GM23338 (cell line): ENCODE data around the gene POLD4. TPM values are rescaled to one million over a fixed set of nuclear protein-coding genes. Genes with fewer than 3 reads are reported as not detected.
A peak's percentile ranks its signal among the peaks of the same experiment; 100 is the strongest.

Source experiments
- ATAC-seq: fragments of 200-7000 bp; cut with Tn5 transposase; 3 replicates; pipeline ENCODE4 v1.9.1; 2020
- DNase-seq: peaks from one replicate; pipeline ENCODE4 v3.0.0-alpha.2; 2015; ENCODE audit warnings: low spot score
- H2AFZ ChIP-seq: fragments of 200-600 bp; sonication (generic); 2 replicates; pipeline ENCODE4 v1.8.0; 2016; ENCODE audit warnings: antibody characterized with exemption, mild to moderate bottlenecking, moderate library complexity
- H3F3A ChIP-seq: fragments of 200-600 bp; sonication (generic); replicated peaks from 2 replicates; pipeline ENCODE4 v1.8.0; 2017; ENCODE audit warnings: antibody characterized with exemption, mixed run types, low read depth
- H3K27ac ChIP-seq: fragments of 200-600 bp; sonication (generic); 2 replicates; pipeline ENCODE4 v1.6.1; 2016; ENCODE audit warnings: low read depth
- H3K27me3 ChIP-seq: fragments of 200-600 bp; sonication (generic); 2 replicates; pipeline ENCODE4 v1.8.0; 2016; ENCODE audit warnings: mild to moderate bottlenecking, mixed run types, moderate library complexity; ENCODE audit not compliant: insufficient read depth
- H3K36me3 ChIP-seq: fragments of 200-600 bp; sonication (generic); 2 replicates; pipeline ENCODE4 v1.8.0; 2016; ENCODE audit warnings: mild to moderate bottlenecking; ENCODE audit not compliant: insufficient read depth
- H3K4me1 ChIP-seq: fragments of 200-600 bp; sonication (generic); 2 replicates; pipeline ENCODE4 v1.8.0; 2016; ENCODE audit warnings: mild to moderate bottlenecking, moderate library complexity; ENCODE audit not compliant: insufficient read depth
- H3K4me2 ChIP-seq: fragments of 200-600 bp; sonication (generic); 2 replicates; pipeline ENCODE4 v1.7.1; 2017; ENCODE audit warnings: mixed run types
- H3K4me3 ChIP-seq: fragments of 200-600 bp; sonication (generic); 2 replicates; pipeline ENCODE4 v1.6.1; 2016; ENCODE audit warnings: mixed run types
- H3K79me2 ChIP-seq: fragments of 200-600 bp; sonication (generic); replicated peaks from 2 replicates; pipeline ENCODE4 v1.8.0; 2017; ENCODE audit warnings: mild to moderate bottlenecking; ENCODE audit not compliant: insufficient read depth
- H3K9me2 ChIP-seq: fragments of 200-600 bp; sonication (generic); 2 replicates; pipeline ENCODE4 v1.8.0; 2017; ENCODE audit not compliant: insufficient read depth
- H4K20me1 ChIP-seq: fragments of 200-600 bp; sonication (generic); replicated peaks from 2 replicates; pipeline ENCODE4 v1.8.0; 2017; ENCODE audit warnings: mild to moderate bottlenecking; ENCODE audit not compliant: insufficient read depth
- H3K27ac Mint-ChIP-seq: 2 replicates; pipeline ENCODE4 v1.8.0; 2020; ENCODE audit warnings: inconsistent platforms, mild to moderate bottlenecking, moderate library complexity, mixed read lengths
- H3K27me3 Mint-ChIP-seq: 3 replicates; pipeline ENCODE4 v1.8.0; 2022; ENCODE audit warnings: low read depth, mild to moderate bottlenecking, moderate library complexity, mixed read lengths, inconsistent platforms; ENCODE audit not compliant: insufficient read depth, poor library complexity
- H3K36me3 Mint-ChIP-seq: 3 replicates; pipeline ENCODE4 v1.8.0; 2021; ENCODE audit warnings: low read depth, mild to moderate bottlenecking, inconsistent platforms, moderate library complexity, mixed read lengths
- H3K4me1 Mint-ChIP-seq: 3 replicates; pipeline ENCODE4 v1.8.0; 2020; ENCODE audit warnings: mild to moderate bottlenecking, inconsistent platforms, mixed read lengths
- H3K4me3 Mint-ChIP-seq: 3 replicates; pipeline ENCODE4 v1.8.0; 2021; ENCODE audit warnings: moderate library complexity, mild to moderate bottlenecking, inconsistent platforms, mixed read lengths
- H3K9me3 Mint-ChIP-seq: 3 replicates; pipeline ENCODE4 v1.8.0; 2020; ENCODE audit warnings: moderate library complexity, mild to moderate bottlenecking, inconsistent platforms, mixed read lengths
- NANOG ChIP-seq: IDR thresholded peaks from 2 replicates; pipeline ENCODE4 v1.6.1; 2016; ENCODE audit warnings: antibody characterized with exemption, borderline replicate concordance
- POLR2AphosphoS5 ChIP-seq: IDR thresholded peaks from 2 replicates; pipeline ENCODE4 v1.6.1; 2016; ENCODE audit warnings: antibody characterized with exemption, low read depth
- ZNF114 ChIP-seq: fragments of 250-450 bp; sonication (Bioruptor Pico); IDR thresholded peaks from 2 replicates; pipeline ENCODE4 v1.5.0; 2020; ENCODE audit warnings: mild to moderate bottlenecking, moderate library complexity
- ZNF462 ChIP-seq: fragments of 250-450 bp; sonication (Bioruptor Pico); IDR thresholded peaks from 2 replicates; pipeline ENCODE4 v1.5.0; 2020; ENCODE audit warnings: mild to moderate bottlenecking, moderate library complexity
- polyA plus RNA-seq: library from polyadenylated mRNA; unstranded; fragments of >200 nt; fragmentation: Nextera tagmentation; extraction: Ambion mirVana; gene quantifications from 2 replicates; pipeline ENCODE4 v1.2.1, GENCODE V29; 2016
- total RNA-seq: library from RNA; depleted of rRNA; stranded (reverse); fragments of >200 nt; shearing (Covaris generic); gene quantifications from 2 replicates; pipeline ENCODE4 v1.2.3, GENCODE V29; 2014
- TF ChIP-seq, protein P1 (sequence below), 2 experiments: fragments of 200-600 bp in 1 of 2; sonication (generic) in 1 of 2; conservative IDR thresholded peaks; 2 replicates each; pipeline versions ENCODE4 v1.5.1 to v1.6.1; 2016 to 2017; ENCODE audit warnings: antibody characterized with exemption in 2 of 2, low read depth in 2 of 2, mild to moderate bottlenecking in 2 of 2, moderate library complexity in 1 of 2

The POLD4 gene
- total and polyA plus RNA-seq, 2 experiments from 2014 or later, result 16.2 to 23.0 TPM

DNA sequence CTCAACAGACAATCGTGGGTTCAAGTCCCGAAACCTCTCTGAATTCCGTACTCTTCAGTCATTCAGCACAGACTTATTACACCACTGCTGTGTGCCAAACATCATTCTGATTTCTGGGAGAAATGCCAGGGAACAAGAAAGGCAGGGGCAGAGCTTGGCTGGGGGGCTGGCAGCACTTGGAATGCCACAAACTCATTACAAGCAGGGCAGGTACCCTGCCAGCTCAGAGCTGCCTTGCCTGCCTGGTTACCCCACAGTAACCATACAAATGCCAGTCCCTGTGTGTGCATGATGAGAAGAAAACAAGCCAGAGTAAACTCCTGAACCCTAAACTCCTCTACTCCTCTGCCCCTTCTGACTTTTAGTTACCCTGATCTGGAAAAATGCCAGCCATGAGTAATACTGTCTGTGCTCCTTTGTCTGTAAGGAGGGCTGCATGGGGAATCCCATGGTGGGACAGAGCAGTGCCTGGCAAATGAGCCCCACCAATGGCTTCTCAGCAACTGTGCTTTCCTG is 31.6 kb upstream of the POLD4 start (continued):
- TF ChIP-seq ZNF462 (CRISPR knock-in tag), result no peak
- no peak for TF ChIP-seq POLR2AphosphoS5
- TF ChIP-seq ZNF114 (CRISPR knock-in tag), result no peak

- Histone ChIP-seq H4K20me1 (no peaks in the 10 kb centered on the region), H3K36me3 (no peaks in the 10 kb centered on the region), H3K27ac (no peak overlapping the region), H3K4me2 (no peak overlapping the region), H3K79me2 (no peaks in the 10 kb centered on the region), H3K4me3 (no peak overlapping the region), H3K4me1 (peaks cover 8% of the 10 kb centered on the region; the same call in 1 of the 2 replicates), H3F3A (no peaks in the 10 kb centered on the region), H2AFZ (0 out of 2 replicates have a peak overlapping the region, but pooled peaks have one; percentile 23), H3K9me2 (no peaks in the 10 kb centered on the region), H3K27me3 (peaks cover 22% of the 10 kb centered on the region)
- H3K27me3 Mint-ChIP-seq, result peaks cover 14% of the 10 kb centered on the region
- TF ChIP-seq, protein P1, sequence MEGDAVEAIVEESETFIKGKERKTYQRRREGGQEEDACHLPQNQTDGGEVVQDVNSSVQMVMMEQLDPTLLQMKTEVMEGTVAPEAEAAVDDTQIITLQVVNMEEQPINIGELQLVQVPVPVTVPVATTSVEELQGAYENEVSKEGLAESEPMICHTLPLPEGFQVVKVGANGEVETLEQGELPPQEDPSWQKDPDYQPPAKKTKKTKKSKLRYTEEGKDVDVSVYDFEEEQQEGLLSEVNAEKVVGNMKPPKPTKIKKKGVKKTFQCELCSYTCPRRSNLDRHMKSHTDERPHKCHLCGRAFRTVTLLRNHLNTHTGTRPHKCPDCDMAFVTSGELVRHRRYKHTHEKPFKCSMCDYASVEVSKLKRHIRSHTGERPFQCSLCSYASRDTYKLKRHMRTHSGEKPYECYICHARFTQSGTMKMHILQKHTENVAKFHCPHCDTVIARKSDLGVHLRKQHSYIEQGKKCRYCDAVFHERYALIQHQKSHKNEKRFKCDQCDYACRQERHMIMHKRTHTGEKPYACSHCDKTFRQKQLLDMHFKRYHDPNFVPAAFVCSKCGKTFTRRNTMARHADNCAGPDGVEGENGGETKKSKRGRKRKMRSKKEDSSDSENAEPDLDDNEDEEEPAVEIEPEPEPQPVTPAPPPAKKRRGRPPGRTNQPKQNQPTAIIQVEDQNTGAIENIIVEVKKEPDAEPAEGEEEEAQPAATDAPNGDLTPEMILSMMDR (conservative IDR thresholded peaks at IDR 0.05; ENCODE audit: low read depth in 2 of 2), result peak; percentile 96 to 100
- no peak for TF ChIP-seq NANOG
- DNase-seq (peak; percentile 85), ATAC-seq (peak; percentile 90)
- H3K4me3 Mint-ChIP-seq, result no peak overlapping the region; the same call in 2 of the 3 replicates
- no peaks in the 10 kb centered on the region; the same call in 1 of the 3 replicates for H3K9me3 Mint-ChIP-seq
- H3K4me1 Mint-ChIP-seq, result peaks cover 25% of the 10 kb centered on the region; the same call in 2 of the 3 replicates
- H3K27ac Mint-ChIP-seq, result no peak overlapping the region
- H3K36me3 Mint-ChIP-seq, result no peaks in the 10 kb centered on the region
These were observed 29.2 kb upstream of the POLD4 start for GRCh38 chr11:67382276-67383136.
